H1 (cell line): ENCODE results near the gene IQCE. TPM values are rescaled to one million over a fixed set of nuclear protein-coding genes. Genes with fewer than 3 reads are reported as not detected.

ENCODE experiments used
- KDM5A ChIP-seq: fragments of 200-600 bp; IDR thresholded peaks from 2 replicates; pipeline ENCODE4 v1.7.1; 2012; ENCODE audit warnings: mild to moderate bottlenecking, low read length, inconsistent platforms, mixed read lengths
- POU5F1 ChIP-seq: IDR thresholded peaks from 2 replicates; pipeline ENCODE4 v1.6.1; 2011; ENCODE audit warnings: low read depth, mild to moderate bottlenecking, low read length, moderate library complexity
- RBBP5 ChIP-seq: IDR thresholded peaks from 2 replicates; pipeline ENCODE4 v1.7.1; 2012; ENCODE audit warnings: low read depth, mild to moderate bottlenecking, inconsistent platforms, low read length, moderate library complexity, borderline replicate concordance
- polyA plus RNA-seq, 7 experiments: library from polyadenylated mRNA; depleted of rRNA in 3 of 7; stranded (reverse) in 5 of 7; unstranded in 2 of 7; fragments of >200 nt in 5 of 7; fragments of 200-250 nt in 2 of 7; gene quantifications; 1 replicate in 5 of 7; 2 replicates in 1 of 7; 4 replicates in 1 of 7; pipeline versions ENCODE4 v1.2.1 to v1.2.3, GENCODE V29; 2011 to 2013; ENCODE audit warnings: missing spikeins in 2 of 7, mixed read lengths in 2 of 7
- total RNA-seq: library from RNA; stranded (reverse); fragmentation: NEBNext Ultra II Directional; extraction: Animal tissue kit (Norgen Biotek cat#: 25700); gene quantifications from 2 replicates; pipeline ENCODE4 v1.2.1, GENCODE V29; 2021

The IQCE gene
- total and polyA plus RNA-seq, 2 of the 8 experiments (the other 6 are each of a cell fraction or from before 2014, with no cell fraction given): 2.2 to 4.9 TPM

DNA sequence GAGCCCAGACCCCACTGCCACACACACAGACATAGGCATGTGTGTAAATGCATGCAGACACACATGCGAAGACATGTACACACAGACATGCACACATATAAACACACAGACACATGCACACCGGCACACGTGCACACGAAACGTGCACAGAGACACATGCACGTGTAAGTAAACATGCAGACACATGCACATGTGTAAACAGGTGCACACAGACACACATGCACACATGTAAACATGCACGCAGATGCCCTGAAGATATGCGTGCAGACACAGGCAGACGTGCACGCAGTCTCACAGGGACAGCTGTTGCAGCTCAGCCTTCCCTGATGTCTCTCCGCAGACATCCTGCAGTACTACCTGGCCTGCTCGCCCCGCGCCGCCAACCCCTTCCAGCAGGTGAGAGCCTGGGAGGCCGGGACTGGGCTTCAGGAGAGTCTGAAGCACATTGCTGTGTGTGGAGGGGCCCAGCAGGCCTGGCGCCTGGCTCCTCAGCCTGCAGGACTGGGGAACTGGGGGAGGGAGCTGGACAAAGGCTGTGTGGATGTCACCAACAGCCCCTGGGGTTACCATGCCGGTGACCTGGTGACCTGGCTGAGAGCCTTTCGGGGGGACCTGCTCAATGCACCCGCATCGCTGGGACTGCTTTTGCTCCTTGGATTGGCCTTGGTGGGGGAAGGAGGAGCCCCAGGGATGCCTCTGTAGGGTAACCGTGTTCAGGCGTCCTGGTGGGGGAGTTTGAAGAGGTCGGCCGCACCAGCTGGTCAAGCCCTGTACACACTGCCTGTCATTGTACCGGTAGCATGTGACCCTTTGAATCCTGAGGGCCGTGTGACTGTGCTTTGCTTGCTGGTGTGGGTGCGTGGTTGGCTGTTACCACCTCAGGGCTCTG, 93.3 kb downstream of the IQCE start (continued):
- TF ChIP-seq RBBP5 (no peak), KDM5A (no peak), POU5F1 (no peak)
